Measurements from ENCODE around the gene RAD17. TPM values are rescaled to one million over a fixed set of nuclear protein-coding genes. Genes with fewer than 3 reads are reported as not detected.
"Not testable (repeated sequence)": the region's sequence is repeated elsewhere in the genome, so short reads cannot be mapped to it uniquely, and the experiment has no call there.

Gene RAD17
- total RNA-seq, 1 experiment from 2014 or later = 33.8 TPM

GRCh38 chr5:69451941-69452647 is 82.5 kb downstream of the RAD17 start:
- H3K4me3 ChIP-seq (ENCODE audit: low read depth, low read length) = no peak overlapping the region
- DNase-seq = peak in 1 of 2 experiments; percentile 63
- no peaks in the 10 kb centered on the region for H3K27me3 ChIP-seq (replicated peaks; ENCODE audit: control insufficient read depth, insufficient read depth, low read length)
- H3K4me1 ChIP-seq = peaks cover 51% of the 10 kb centered on the region
- ChIA-PET POLR2A (interaction anchor here (0.5 to 1.5 kb wide), 5 partner anchors 35 to 67 kb away, joined by 3 to 4 read pairs (median 3); partner anchors contain the start of gene OCLN), CTCF (interaction anchor here (1.3 kb wide), 1 partner anchor 358 kb away, joined by 4 read pairs; the partner anchor contains the start of gene SLC30A5)
- peaks cover 16% of the 10 kb centered on the region for H3K36me3 Mint-ChIP-seq (ENCODE audit: insufficient read depth, unreplicated experiment)
- H3K9me3 Mint-ChIP-seq (ENCODE audit: unreplicated experiment) = no peaks in the 10 kb centered on the region
- no peaks in the 10 kb centered on the region for H3K9me3 ChIP-seq
- H3K4me1 Mint-ChIP-seq (ENCODE audit: low read depth, unreplicated experiment) = peaks cover 20% of the 10 kb centered on the region
- no peaks in the 10 kb centered on the region for H3K27me3 Mint-ChIP-seq (ENCODE audit: insufficient read depth, unreplicated experiment)
- intact Hi-C loops (cut with micrococcal nuclease; ENCODE audit: unreplicated experiment) = loop anchor here (1.0 kb wide), 1 partner anchor 37 kb away; the partner anchor contains the start of gene MARVELD2
- H3K27ac Mint-ChIP-seq (ENCODE audit: unreplicated experiment) = peak overlapping the region; percentile 94
- BruUV-seq (replicated peaks) = no TSS peak
- TF ChIP-seq, protein P1, sequence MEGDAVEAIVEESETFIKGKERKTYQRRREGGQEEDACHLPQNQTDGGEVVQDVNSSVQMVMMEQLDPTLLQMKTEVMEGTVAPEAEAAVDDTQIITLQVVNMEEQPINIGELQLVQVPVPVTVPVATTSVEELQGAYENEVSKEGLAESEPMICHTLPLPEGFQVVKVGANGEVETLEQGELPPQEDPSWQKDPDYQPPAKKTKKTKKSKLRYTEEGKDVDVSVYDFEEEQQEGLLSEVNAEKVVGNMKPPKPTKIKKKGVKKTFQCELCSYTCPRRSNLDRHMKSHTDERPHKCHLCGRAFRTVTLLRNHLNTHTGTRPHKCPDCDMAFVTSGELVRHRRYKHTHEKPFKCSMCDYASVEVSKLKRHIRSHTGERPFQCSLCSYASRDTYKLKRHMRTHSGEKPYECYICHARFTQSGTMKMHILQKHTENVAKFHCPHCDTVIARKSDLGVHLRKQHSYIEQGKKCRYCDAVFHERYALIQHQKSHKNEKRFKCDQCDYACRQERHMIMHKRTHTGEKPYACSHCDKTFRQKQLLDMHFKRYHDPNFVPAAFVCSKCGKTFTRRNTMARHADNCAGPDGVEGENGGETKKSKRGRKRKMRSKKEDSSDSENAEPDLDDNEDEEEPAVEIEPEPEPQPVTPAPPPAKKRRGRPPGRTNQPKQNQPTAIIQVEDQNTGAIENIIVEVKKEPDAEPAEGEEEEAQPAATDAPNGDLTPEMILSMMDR (IDR thresholded peaks at IDR 0.05; ENCODE audit: insufficient read depth in 1 of 2, low read depth in 1 of 2, low read length in 1 of 2, severe bottlenecking in 1 of 2, unreplicated experiment in 1 of 2) = no peak
- no peaks in the 10 kb centered on the region for H3K36me3 ChIP-seq (ENCODE audit: control insufficient read depth, insufficient read depth, low read length)
- peak overlapping the region; percentile 65 for H3K4me3 Mint-ChIP-seq (ENCODE audit: unreplicated experiment)

- H3K27me3 ChIP-seq (replicated peaks; ENCODE audit: control insufficient read depth, insufficient read depth, low read length); BruUV-seq (replicated peaks); intact Hi-C loops (cut with micrococcal nuclease; ENCODE audit: unreplicated experiment); DNase-seq; H3K9me3 Mint-ChIP-seq (ENCODE audit: unreplicated experiment); H3K9me3 ChIP-seq; H3K27me3 Mint-ChIP-seq (ENCODE audit: insufficient read depth, unreplicated experiment); H3K36me3 ChIP-seq (ENCODE audit: control insufficient read depth, insufficient read depth, low read length): not testable (repeated sequence)
- CTCF ChIA-PET = interaction anchor here (0.8 kb wide), 1 partner anchor 1137 kb away, joined by 5 read pairs; no protein-coding TSS in a partner anchor
- POLR2A ChIA-PET = interaction anchor here (1.0 to 1.7 kb wide), 2 partner anchors 40 to 66 kb away, joined by 4 to 13 read pairs; no protein-coding TSS in a partner anchor
- 0 out of 2 replicates have a peak overlapping the region, but pooled peaks have one; percentile 9 for H3K4me3 ChIP-seq (ENCODE audit: low read depth, low read length)
- H3K4me1 ChIP-seq = peaks cover 51% of the 10 kb centered on the region
- Mint-ChIP-seq H3K27ac (ENCODE audit: unreplicated experiment) (peak overlapping the region; percentile 76), H3K4me1 (ENCODE audit: low read depth, unreplicated experiment) (peaks cover 20% of the 10 kb centered on the region), H3K36me3 (ENCODE audit: insufficient read depth, unreplicated experiment) (peaks cover 16% of the 10 kb centered on the region), H3K4me3 (ENCODE audit: unreplicated experiment) (peak overlapping the region; percentile 65)
Measured at GRCh38 chr5:69453487-69453886, 83.9 kb downstream of the RAD17 start.

DNA sequence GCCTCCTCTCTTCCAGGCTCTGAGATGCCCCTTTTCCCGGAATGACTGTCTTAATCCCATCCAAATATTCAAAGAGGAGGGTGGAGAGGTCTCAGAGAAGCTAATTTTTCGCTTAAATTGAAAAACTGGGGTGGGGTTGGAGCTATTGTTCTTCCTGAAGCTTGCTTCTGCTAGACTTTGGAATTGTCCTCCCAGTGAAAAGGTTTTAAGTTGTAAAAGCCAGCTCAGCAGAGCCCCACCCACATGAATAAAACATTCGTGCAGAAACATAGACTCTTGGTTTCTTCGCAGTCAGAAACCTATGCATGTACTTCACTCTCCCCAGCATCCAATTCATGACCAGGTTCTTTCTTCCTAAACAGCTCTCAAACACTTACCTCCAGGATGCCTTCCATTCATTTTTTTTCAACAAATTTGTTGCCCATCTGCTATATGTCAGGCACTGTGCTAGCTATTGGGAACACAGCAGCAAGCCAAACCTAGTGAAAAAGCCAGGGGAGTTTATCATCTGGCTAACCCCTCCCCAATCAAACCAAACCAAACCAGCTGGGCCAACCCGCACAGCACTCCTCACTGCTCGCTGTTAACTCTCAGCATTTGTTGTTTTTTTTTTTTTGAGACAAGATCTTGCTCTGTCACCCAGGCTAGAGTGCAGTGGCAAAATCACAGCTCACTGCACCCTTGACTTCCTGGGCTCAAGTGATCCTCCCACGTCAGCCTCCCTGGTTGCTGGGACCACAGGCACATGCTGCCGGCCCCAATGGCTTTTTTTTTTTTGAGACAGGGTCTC is 85.0 kb downstream of the RAD17 start:
- Mint-ChIP-seq H3K27me3 (ENCODE audit: insufficient read depth, unreplicated experiment) (no peaks in the 10 kb centered on the region), H3K27ac (ENCODE audit: unreplicated experiment) (peak overlapping the region; percentile 76), H3K4me1 (ENCODE audit: low read depth, unreplicated experiment) (peaks cover 20% of the 10 kb centered on the region), H3K36me3 (ENCODE audit: insufficient read depth, unreplicated experiment) (peaks cover 16% of the 10 kb centered on the region), H3K9me3 (ENCODE audit: unreplicated experiment) (no peaks in the 10 kb centered on the region), H3K4me3 (ENCODE audit: unreplicated experiment) (peak overlapping the region; percentile 69)
- CTCF ChIA-PET = interaction anchor here (0.6 to 1.0 kb wide), 3 partner anchors 25 to 361 kb away, joined by 3 to 5 read pairs (median 3); partner anchors contain the start of gene SLC30A5
- BruUV-seq (replicated peaks) = TSS peak; percentile 88
- peaks cover 47% of the 10 kb centered on the region for H3K4me1 ChIP-seq
- H3K9me3 ChIP-seq = no peaks in the 10 kb centered on the region; the same call in 1 of the 2 replicates
- H3K4me3 ChIP-seq (ENCODE audit: low read depth, low read length) = peak overlapping the region; percentile 9
- H3K27me3 ChIP-seq (replicated peaks; ENCODE audit: control insufficient read depth, insufficient read depth, low read length) = no peaks in the 10 kb centered on the region
- TF ChIP-seq, protein P1 (IDR thresholded peaks at IDR 0.05; ENCODE audit: insufficient read depth in 1 of 2, low read depth in 1 of 2, low read length in 1 of 2, severe bottlenecking in 1 of 2, unreplicated experiment in 1 of 2) = no peak
- DNase-seq = peak; percentile 80 to 86
- intact Hi-C loops (cut with micrococcal nuclease; ENCODE audit: unreplicated experiment) = loop anchor here (1.0 kb wide), 1 partner anchor 38 kb away; the partner anchor contains the start of gene OCLN
- POLR2A ChIA-PET = interaction anchor here (0.6 to 1.7 kb wide), 8 partner anchors 30 to 1178 kb away, joined by 3 to 13 read pairs (median 3); partner anchors contain the start of genes CDK7 and MARVELD2
- no peaks in the 10 kb centered on the region for H3K36me3 ChIP-seq (ENCODE audit: control insufficient read depth, insufficient read depth, low read length)

- Mint-ChIP-seq H3K4me3 (ENCODE audit: unreplicated experiment) (peak overlapping the region; percentile 69), H3K36me3 (ENCODE audit: insufficient read depth, unreplicated experiment) (peaks cover 16% of the 10 kb centered on the region), H3K27ac (ENCODE audit: unreplicated experiment) (peak overlapping the region; percentile 76), H3K4me1 (ENCODE audit: low read depth, unreplicated experiment) (peaks cover 20% of the 10 kb centered on the region)
- H3K4me3 ChIP-seq (ENCODE audit: low read depth, low read length); H3K27me3 Mint-ChIP-seq (ENCODE audit: insufficient read depth, unreplicated experiment); DNase-seq; H3K9me3 ChIP-seq; H3K36me3 ChIP-seq (ENCODE audit: control insufficient read depth, insufficient read depth, low read length); H3K9me3 Mint-ChIP-seq (ENCODE audit: unreplicated experiment); BruUV-seq (replicated peaks); intact Hi-C loops (cut with micrococcal nuclease; ENCODE audit: unreplicated experiment); H3K27me3 ChIP-seq (replicated peaks; ENCODE audit: control insufficient read depth, insufficient read depth, low read length): not testable (repeated sequence)
- ChIA-PET CTCF (interaction anchor here (1.0 kb wide), 1 partner anchor 362 kb away, joined by 5 read pairs; the partner anchor contains the start of gene SLC30A5), POLR2A (interaction anchor here (0.6 to 1.7 kb wide), 3 partner anchors 38 to 1167 kb away, joined by 3 to 13 read pairs (median 3); partner anchors contain the start of gene MARVELD2)
- H3K4me1 ChIP-seq = peaks cover 42% of the 10 kb centered on the region
Measured at GRCh38 chr5:69455428-69455988, 85.9 kb downstream of the RAD17 start.

All from Caco-2 (cell line).